GM19468 (cell line): ENCODE results near the gene HOXA9.
A peak's percentile ranks its signal among the peaks of the same experiment; 100 is the strongest.

Source experiments
- ATAC-seq: cut with Tn5 transposase; IDR thresholded peaks from one replicate; pipeline ENCODE4 v1.9.1; 2021; ENCODE audit warnings: mild to moderate bottlenecking, moderate library complexity, moderate number of reproducible peaks; ENCODE audit not compliant: unreplicated experiment; ENCODE audit errors: extremely low read depth

HOXA9 gene

GRCh38 chr7:27156508-27156898, 8.8 kb downstream of the HOXA9 start, which contains the start of gene HOXA7:
Gene HOXA7 (minus strand): TSS chr7:27156675. CDS start chr7:27156545, 130 bp downstream.
- ATAC-seq = no peak

DNA sequence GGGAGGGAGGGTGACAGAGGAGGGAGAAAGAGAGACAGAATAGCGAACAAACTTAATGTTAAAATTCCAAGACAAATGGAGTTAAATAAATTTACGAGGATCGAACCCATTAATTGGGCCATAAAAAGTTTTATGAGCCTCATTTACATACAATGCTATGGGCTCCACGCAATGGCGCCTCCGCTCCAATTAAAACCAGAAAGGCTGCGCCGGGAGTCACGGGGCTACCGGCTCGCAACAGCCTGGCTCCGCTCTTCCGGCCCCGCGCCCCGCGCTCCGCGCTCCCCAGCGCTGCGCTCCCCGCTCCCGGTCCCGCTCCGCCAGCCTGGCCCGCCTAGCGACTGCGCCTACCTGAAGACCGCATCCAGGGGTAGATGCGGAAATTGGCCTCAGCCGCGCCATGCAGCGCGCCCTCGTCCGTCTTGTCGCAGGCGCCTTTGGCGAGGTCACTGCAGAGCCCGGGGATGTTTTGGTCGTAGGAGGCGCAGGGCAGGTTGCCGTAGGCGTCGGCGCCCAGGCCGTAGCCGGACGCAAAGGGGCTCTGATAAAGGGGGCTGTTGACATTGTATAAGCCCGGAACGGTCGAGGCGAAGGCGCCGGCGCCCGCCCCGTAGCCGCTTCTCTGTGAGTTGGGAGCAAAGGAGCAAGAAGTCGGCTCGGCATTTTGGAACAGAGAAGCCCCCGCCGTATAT, 9.4 kb downstream of the HOXA9 start:
- ATAC-seq = no peak

GRCh38 chr7:27154901-27155815, 10.2 kb downstream of the HOXA9 start:
- ATAC-seq = no peak

- ATAC-seq = no peak
These were observed 11.0 kb downstream of the HOXA9 start for GRCh38 chr7:27154369-27154768.

DNA sequence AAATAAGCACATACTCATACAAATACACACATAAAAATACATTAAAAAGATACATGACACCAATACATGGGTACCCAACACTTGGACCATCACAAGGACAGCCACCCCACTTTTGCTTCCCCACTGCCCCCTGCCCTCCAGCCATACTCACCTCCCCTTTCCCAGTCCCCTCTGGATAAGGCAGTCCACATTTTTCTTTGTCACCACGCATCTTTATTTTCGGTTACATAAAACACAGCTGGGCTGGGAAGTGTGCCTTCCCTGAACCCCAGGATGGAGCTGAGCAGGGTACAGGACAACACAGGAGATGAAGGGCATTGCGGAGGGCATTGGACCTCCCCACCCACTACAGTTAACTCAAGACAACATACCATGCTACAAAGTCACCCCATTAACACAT, 11.8 kb downstream of the HOXA9 start:
- ATAC-seq = no peak

- ATAC-seq = no peak
These were observed 12.4 kb downstream of the HOXA9 start for GRCh38 chr7:27152816-27153442.

DNA sequence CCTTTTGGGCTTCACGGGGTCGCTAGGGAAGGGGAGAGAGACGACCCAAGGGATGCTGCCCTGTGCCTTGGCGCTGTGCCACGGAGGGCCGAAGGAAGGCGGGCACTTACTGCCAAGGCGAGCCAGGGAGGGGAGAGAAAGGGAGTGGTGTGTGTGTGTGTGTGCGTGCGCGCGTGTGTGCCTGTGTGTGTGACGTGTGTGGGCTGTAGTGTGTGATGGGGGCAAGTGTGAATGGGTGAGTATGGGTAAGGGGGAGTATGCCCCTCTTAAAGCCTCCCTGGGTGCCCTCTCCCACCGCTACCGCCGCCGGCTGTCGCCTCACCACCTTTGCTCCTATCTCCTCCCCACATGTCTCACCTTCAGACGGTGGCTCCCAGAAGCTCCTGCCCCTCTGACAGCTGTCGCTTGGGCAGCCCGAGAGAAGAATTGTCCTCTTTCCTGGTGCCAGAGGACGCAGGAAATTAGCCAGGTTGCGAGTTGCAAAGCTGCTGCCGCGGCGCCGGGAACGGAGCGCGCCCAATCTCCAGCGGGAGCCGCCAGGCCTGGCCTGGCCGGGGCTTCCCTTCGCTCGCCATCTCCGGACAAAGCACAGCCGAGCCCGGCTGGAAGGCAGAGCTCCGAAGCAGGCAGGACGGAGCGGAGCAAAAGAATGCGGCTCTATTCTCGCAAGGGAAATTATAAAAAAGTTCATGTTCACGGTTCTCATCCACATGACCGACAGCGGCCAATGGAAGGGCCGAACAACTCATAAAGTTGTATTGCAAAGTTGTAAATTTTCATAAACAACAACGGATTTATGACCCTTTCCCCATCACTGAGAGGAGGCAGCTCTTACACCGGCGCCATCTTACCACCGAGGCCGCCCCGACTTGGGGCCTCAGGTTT, 13.2 kb downstream of the HOXA9 start, which contains the start of gene HOXA3:
Gene HOXA3 (minus strand): TSS at position 653 of the 885 bp plus-strand sequence. CDS start 41,943 bp downstream, outside the sequence.
- no peak for ATAC-seq

GRCh38 chr7:27151341-27151930, 13.9 kb downstream of the HOXA9 start:
- ATAC-seq = no peak

DNA sequence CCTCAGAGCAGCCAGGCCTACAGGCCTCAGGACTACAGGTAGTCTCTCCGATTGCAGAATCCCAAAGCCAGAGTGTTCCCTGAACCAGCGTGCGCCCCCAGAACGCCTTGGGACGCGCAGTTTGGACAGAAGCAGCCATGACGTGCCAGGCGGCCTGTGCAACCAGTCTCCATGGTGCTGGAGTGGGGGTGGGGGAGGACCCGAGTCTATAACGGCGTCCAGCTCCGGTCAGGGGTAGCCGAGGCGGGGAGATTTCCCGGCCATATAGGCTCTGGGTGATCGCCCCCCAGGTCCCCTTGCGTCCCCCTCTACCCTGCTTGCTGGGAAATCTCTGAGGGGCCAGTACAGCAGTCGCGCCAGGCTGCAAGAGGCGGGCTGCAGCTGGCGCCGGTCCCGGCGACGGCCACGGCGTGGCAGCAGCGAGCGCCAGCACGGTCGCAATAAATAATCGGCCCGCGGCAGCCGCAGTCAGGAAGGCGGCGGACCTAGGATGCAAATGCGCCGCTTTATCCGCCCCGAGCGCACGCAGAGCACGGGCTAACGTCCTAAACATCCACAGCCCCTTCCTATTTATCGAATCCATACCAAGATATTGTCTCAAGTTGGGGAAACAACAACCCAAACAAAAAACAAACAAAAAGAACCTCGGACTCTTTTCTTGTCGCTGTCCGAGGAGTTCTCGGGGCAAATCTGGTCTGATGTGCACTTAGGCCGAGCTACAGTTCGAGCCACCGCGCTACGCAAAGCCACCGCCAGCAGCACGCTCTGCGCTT, 14.6 kb downstream of the HOXA9 start:
- peak; percentile 18 for ATAC-seq

- ATAC-seq = no peak
These were observed 15.3 kb downstream of the HOXA9 start for GRCh38 chr7:27149842-27150567.

DNA sequence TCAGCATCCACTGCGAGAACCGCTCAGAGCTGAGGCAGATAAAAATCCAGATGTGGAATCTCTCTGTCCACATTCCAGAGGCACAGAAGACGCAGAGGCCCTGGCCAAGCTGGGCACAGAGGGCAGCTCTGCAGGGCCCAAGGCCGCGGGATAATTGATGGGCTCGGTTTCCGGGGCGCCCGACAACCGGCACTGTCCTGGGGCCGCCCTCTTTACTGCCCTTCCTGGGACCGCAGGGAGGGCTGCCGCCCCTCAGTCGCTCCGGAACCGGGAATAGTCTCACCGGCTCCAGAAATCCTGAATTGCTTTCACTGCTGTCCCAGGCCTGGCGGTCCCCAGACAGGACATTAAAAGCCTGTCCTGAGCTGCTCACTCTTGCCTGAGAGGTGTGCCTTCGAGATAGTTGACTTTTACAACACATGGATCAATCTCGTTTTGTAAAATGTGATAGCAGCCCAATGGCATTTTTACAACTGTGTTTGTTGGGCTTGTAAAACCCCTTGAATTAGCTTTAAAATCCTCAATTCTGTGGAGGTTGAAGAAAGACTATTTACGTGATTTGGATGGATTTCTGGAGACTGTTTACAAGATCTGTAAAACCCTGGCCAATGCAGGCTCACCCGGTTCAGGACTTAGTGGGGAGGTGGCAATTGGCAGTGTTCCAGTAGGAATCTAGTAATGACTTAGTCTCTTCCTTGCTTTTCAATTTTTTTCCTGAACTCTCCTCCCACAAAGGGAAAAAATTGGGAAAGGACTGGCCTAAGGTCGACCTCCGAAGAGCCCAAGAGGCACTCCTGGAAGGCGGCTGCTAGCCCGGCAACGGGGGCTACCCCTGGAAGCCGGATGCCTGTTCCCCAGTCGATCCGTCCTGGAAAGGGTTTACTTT, 16.3 kb downstream of the HOXA9 start:
- ATAC-seq = no peak

DNA sequence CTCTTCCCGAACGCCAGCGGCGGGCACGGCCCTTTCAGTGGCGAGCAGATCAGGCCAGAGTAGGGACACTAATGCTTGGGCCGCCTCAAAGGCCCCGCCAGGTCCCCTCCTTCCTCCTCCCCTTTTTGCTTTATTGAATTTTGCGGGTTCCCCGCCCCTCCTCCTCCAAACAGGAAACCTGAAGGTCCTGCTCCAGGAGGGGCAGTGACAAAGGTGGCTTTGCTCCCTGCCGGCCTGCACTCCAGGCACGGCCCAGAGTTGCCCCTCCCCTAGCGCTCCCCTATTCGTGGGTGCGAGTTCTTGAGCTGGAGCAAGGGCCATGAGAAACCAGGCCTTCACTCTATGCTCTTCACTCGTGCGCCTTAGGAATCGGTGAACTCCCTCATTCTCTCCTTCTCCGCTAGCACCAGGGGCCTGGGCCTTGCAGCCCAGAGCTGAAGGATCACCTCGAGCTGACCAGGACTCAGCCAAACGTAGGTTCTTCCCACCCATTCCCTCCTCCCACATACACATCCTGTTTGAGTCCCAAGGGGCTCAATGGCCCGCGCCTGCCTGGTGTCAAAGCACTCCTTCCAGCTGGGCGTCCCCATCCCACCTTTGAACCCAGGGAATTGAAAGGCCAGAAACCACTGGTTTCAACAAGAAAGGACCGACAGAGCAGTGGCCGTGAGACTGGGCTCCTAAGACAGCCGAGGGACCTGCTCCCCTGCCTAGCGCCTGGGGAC, 17.1 kb downstream of the HOXA9 start:
- ATAC-seq = no peak

DNA sequence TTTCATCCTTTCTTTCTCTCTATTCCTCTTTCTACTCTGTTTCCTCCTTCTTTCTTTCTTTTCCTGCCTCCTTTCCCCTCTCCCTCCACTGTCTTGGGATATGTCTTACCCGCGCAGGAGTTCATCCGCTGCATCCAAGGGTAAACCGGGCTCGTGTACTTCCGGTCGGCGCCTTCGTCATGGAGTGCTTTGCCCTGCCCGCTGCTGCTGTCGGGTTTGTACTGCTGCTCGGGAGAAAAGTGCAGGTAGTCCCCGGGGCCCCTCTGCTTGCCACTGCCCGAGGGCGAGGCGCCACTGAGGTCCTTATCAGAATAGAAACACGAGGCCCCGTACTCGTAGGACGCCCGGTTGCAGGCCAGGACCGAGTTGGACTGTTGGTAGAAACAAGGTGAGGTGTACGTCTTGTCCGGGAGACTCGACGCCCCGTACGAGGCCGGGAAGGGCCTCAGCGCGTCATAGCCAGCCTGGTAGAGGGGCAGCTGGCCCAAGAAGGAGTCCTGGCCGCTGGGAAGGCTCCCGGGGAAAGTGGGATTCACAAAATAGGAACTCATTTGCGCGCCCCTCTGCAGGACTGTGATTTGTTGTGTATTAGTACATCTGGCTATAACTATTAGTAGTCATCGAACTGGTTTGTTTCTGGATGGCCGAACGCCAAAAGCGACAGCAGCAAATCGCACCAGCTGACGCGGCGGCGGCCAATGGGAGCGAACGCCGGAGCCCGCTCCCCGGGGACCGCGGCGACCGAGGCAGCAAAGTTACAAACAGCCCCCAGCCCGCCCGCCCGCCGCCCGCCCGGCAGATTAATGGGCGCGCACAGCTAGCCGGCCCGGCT, 17.9 kb downstream of the HOXA9 start, which contains the start of gene HOXA6:
Gene HOXA6 (minus strand): TSS at position 576 of the 832 bp plus-strand sequence. CDS start 25 bp downstream, at position 551.
- no peak for ATAC-seq

DNA sequence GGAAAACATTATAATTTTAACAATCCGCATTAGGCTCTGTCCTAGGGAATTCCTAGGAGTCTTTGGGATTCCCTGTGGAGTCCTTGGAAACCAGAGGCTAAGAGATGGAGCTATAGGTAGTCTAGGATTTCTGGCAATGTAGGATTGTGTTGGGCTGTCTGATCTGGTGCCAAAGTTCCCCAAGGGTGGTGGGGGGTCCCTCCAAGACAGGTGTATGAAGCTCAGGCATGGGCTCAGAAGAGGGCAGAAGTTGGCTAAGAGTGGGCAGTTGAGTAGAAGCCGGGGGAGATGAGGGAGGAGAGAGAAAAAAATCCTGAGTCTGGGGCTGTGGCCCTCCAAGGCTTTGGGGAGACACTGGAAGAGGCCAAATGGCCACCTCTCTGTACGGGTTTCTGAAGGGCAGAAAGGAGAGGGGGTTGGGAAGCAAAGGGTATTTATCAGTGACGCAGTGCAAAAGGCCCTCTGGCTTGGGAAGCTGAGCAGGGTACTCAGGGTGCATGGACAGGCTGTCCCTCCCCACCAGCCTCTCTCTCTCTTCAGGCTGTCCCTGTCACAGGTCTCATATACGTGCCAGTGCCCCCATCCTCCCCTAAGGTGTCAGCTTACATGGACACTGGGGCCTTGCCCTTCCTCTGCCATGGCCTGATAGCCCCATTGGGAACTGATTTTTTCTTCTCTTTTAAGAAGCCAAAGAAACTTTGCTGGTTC, 18.7 kb downstream of the HOXA9 start:
- ATAC-seq = no peak

GRCh38 chr7:27145914-27146412, 19.4 kb downstream of the HOXA9 start:
- no peak for ATAC-seq
